Measurements from ENCODE around the gene KCNQ4.

GRCh38 chr1:40753142-40753882 lies 30.3 kb upstream of the KCNQ4 start:
- TF ChIP-seq CTCF (IDR thresholded peaks at IDR 0.05; ENCODE audit: low read depth, low read length) (no peak), EZH2phosphoT487 (IDR thresholded peaks at IDR 0.05; ENCODE audit: low read depth) (no peak)
